ENCODE results near the gene CCDC7.
"Not testable (repeated sequence)": the region's sequence is repeated elsewhere in the genome, so short reads cannot be mapped to it uniquely, and the experiment has no call there.

The CCDC7 gene

DNA sequence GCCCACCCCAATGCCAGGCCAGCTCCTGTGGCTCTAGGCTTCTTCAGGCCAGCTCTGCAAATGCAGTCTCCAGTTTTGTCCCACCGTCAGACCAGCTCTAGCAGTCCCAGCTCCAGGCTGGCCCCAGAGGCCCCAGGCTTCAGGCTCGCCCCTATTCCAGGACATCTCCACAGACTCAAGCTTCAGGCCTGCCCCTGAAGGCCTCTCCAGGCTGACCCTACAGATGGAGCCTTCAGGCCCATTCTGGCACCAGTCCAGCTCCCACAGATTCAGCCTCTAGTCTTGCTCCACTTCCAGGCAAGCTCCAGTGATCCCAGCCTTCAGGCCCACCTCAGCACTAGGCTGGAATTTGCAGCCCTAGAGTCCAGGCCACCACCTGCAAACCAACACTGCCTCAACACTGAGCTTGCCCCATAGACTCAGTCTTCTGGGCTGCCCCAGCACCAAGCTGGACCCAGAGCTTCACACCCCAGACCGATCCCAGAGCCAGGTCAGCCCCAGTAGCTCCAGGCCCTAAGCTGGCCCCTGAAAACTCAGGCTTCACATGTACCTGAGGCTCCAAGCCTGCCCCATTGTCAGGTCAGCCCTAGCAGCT is 341.8 kb downstream of the CCDC7 start:
- H3K4me3 ChIP-seq (ENCODE audit: low read depth, low read length), result no peak overlapping the region
- TF ChIP-seq, protein P1, sequence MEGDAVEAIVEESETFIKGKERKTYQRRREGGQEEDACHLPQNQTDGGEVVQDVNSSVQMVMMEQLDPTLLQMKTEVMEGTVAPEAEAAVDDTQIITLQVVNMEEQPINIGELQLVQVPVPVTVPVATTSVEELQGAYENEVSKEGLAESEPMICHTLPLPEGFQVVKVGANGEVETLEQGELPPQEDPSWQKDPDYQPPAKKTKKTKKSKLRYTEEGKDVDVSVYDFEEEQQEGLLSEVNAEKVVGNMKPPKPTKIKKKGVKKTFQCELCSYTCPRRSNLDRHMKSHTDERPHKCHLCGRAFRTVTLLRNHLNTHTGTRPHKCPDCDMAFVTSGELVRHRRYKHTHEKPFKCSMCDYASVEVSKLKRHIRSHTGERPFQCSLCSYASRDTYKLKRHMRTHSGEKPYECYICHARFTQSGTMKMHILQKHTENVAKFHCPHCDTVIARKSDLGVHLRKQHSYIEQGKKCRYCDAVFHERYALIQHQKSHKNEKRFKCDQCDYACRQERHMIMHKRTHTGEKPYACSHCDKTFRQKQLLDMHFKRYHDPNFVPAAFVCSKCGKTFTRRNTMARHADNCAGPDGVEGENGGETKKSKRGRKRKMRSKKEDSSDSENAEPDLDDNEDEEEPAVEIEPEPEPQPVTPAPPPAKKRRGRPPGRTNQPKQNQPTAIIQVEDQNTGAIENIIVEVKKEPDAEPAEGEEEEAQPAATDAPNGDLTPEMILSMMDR (IDR thresholded peaks at IDR 0.05; ENCODE audit: low read depth, low read length), result no peak

DNA sequence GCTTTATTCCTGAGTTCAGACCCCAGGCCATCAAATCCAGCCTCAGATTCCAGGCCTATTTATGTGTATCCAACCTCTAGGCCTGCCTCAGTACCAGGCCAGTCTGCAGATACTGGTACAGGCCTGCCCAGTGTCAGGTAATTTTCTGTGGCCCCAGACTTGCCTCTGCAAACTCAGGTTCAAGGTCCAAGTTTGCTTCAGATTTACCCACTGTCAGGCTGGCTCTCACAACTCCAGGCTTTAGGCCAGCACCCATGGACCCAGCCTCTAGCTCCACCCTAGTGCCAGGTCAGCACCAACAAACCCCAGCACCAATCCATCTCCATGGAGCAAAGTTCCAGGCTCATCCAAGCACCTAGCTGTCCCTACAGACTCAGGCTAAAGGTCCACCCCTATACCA is 342.4 kb downstream of the CCDC7 start:
- H3K4me3 ChIP-seq (ENCODE audit: low read depth, low read length), result no peak overlapping the region
- TF ChIP-seq, protein P1 (IDR thresholded peaks at IDR 0.05; ENCODE audit: low read depth, low read length), result no peak

DNA sequence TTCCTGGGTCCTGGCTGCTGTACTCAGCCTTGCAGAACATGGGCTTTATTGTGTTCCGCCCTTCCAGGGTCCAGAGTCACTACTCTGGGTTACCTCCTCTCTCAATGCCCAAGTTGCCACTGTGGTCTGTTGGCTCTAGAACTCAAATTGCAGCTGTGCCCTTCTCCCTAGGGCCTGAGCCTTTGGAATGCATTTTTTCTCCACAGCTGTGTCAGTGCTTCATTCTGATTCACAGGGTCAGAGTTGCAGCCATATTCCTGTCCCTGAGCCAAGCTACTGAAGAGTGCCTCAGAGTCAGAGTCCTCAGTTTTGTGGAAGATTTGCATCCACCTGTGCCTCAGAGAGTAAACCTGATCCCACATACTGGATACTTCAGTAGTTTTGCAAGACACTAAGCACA is 344.5 kb downstream of the CCDC7 start:
- TF ChIP-seq, protein P1 (IDR thresholded peaks at IDR 0.05; ENCODE audit: low read depth, low read length), result no peak
- no peak overlapping the region for H3K4me3 ChIP-seq (ENCODE audit: low read depth, low read length)

DNA sequence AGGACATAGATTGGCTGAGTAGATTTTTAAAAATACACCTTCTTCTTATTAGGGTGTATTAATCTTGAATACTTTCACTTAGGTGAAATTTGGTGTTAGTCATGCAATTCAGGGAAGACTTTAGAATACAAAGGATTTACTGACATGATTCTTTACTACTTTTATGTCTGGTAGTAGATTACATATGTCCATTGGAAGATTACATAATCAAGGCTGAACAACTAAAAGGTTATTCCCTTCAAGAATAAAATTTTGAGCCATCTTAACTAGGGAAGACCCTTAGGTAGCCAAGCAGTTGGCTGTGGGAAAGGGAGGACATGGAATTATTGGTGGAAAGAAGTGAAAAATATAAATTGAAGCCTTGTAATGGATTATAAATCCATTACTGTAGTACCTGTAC is 347.1 kb downstream of the CCDC7 start:
- TF ChIP-seq, protein P1 (IDR thresholded peaks at IDR 0.05; ENCODE audit: low read depth, low read length), result no peak
- H3K4me3 ChIP-seq (ENCODE audit: low read depth, low read length), result no peak overlapping the region

DNA sequence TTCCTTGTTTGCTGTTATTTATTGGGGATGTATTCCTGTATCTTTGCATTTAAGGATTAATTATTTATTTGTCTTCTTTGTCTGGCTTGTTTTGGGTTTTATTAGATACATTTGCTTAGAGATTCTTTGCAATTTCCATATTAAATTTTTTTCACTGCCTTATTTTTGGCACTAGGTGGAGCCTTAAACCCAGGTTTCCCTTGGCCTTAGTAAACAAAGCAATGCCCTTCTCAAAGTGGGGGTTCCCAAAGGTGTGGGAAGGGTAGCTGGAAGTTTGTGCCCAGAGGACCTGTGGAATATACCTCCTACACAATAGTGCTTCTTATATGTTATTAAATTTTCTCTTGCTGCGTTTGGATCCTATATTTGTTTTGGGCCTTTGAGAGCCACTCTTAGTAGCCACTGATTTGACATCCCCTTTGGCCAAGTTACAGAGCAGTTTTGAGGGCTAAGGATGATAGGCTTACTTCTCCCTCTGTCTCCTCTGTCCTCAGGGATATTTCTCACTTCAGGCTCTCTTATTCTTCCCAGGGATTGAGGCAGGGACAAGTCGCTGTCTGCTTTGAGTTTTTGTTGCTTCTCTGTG is 349.8 kb downstream of the CCDC7 start:
- TF ChIP-seq, protein P1 (IDR thresholded peaks at IDR 0.05; ENCODE audit: low read depth, low read length), result peak; percentile 54
- no peak overlapping the region for H3K4me3 ChIP-seq (ENCODE audit: low read depth, low read length)

DNA sequence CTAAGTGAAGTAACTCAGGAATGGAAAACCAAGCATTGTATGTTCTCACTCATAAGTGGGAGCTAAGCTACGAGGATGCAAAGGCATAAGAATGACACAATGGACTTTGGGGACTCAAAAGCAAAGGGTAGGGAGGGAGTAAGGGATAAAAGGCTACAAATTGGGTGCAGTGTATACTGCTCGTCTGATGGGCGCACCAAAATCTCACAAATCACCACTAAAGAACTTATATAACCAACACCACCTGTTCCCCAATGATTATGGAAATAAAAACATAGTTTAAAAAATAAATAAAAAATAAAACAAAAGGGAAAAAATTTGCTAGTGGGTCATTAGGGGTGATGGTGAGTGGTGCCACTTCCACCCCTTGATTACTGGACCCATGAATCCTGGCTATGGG is 351.5 kb downstream of the CCDC7 start:
- H3K4me3 ChIP-seq (ENCODE audit: low read depth, low read length), result not testable (repeated sequence)

DNA sequence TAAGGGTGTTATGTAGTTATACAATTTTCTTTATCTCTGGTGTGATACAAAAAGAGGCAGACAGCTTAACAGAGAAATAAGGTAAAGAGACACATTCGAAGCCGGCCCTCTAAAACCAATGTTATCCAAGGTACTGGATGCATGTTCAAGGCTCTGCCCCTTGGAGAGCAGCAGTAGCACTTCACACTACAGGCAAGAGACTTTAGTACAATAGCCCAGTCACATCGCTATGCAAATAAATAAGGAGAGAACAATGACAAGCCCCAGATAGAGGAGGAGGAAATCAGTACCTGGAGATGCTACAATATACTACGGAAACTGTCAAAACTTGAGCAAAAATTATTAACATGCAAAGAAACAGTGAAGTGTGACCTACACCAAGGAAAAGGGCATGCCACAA is 401.0 kb downstream of the CCDC7 start:
- H3K4me3 ChIP-seq (ENCODE audit: low read depth, low read length), result no peak overlapping the region
- TF ChIP-seq, protein P1 (IDR thresholded peaks at IDR 0.05; ENCODE audit: low read depth, low read length), result no peak

DNA sequence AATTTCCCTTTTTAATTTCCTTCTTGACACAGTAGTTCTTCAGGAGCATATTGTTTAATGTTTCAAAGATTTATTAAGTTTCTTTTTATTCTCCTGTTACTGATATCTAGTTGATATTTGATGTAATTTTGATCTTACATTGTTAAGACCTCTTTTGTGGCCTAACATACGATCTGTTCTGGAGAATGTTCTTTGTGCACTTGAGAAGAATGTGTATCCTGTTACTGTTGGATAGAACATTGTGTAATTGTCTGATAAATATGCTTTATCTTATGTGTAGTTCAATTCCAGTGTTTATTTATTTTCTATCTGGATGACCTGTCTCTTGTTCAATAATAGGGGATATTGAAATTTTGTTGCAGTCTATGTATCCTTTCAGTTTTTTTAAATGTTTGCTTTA is 405.4 kb downstream of the CCDC7 start:
- H3K4me3 ChIP-seq (ENCODE audit: low read depth, low read length), result no peak overlapping the region
- TF ChIP-seq, protein P1 (IDR thresholded peaks at IDR 0.05; ENCODE audit: low read depth, low read length), result no peak
